GM19395 (cell line): Measurements from ENCODE around the gene RNF227.
A peak's percentile ranks its signal among the peaks of the same experiment; 100 is the strongest.
"Not testable (repeated sequence)": the region's sequence is repeated elsewhere in the genome, so short reads cannot be mapped to it uniquely, and the experiment has no call there.

Experiments used
- ATAC-seq: cut with Tn5 transposase; IDR thresholded peaks from one replicate; pipeline ENCODE4 v1.9.1; 2021; ENCODE audit warnings: mild to moderate bottlenecking, moderate library complexity; ENCODE audit not compliant: unreplicated experiment

Gene RNF227

DNA sequence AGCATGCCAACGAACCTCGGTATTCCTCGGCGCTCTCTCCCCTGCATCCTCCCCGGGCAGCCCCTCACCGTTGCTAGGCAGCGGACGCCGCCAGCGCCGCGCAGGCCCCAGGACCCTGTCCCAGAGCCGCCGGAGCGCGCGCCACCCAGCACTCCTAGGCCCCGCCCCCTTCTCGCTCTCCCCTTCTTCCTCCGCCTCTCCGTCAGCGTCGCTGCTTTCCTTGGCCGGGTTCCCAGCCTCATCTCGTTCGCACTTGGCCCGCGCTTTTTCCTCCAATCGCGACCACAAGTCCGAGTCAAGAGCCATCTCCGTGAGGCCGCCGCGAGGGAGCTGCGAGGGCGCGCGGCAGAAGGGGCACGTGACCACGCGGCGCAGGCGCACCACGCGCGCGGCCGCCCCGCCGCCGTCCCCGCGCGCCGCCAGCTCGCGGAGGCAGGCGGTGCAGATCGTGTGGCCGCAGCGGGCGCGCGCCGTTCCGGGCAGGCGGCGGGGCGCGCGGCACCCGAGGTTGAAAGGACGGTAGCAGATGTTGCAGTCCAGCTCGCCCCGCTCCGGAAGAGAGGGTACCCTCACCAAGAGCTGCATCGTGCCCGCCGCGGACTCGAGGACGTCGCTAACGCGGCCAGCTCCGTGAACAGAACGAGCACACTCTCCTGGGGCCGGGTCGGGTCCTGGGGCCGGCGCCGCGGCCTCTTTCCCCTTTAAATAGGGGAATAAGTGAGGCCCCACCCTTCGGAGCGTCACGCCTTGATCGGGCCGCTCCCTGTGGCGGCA lies at the start of gene RNF227:
Gene RNF227 (minus strand): TSS at position 679 of the 774 bp plus-strand sequence. CDS start 94 bp downstream, at position 585.
- peak; percentile 74 for ATAC-seq

DNA sequence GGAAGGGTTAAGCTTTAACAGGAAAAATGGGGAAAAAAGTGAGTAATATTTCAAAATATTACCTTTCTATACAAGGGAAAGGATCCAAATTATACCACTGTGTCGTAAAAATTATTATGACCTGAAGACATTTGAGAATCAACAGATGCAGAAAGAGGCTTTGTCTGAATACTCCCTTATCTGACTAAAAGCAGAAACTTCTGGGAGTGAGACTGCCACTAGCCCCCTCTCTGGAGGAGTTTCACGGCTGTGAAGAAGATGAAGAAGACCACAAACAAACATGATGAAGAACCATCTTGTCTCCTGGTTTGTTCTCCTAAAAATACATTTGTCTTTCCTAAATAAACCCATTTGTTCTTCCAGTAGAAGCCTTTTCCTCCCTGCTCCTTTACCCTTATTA lies 45.3 kb upstream of the RNF227 start:
- ATAC-seq, result no peak

DNA sequence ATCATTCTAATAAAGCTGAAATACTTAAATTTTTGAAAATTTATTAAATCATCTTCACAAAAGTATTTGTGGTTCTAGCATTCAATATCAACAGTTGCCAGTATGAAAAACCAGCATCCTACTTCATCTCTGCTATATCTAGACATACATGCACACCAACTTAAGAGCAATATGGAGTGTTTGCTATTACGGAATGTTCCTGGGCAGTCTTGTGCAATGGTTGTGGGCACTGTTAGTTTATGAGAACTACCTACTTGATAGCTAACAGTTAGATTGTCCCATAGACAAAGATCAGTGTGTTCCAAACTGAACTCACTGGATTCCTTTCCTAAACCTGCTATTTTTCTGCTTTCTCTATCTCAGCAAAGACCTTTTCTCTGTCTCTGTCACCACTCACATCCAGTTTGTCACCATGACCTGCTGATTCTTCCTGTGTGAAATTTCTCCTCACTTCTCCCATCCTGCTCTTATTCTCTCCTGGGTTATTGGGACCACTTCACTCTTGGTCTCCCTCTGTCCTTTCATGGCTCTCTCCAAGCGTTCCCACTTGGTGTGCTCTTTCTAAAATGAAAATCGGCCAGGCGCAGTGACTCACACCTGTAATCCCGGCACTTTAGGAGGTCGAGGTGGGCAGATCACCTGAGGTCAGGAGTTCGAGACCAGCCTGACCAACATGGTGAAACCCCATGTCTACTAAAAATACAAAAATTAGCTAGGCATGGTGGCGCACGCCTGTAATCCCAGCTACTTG lies 43.6 kb upstream of the RNF227 start:
- ATAC-seq, result no peak

DNA sequence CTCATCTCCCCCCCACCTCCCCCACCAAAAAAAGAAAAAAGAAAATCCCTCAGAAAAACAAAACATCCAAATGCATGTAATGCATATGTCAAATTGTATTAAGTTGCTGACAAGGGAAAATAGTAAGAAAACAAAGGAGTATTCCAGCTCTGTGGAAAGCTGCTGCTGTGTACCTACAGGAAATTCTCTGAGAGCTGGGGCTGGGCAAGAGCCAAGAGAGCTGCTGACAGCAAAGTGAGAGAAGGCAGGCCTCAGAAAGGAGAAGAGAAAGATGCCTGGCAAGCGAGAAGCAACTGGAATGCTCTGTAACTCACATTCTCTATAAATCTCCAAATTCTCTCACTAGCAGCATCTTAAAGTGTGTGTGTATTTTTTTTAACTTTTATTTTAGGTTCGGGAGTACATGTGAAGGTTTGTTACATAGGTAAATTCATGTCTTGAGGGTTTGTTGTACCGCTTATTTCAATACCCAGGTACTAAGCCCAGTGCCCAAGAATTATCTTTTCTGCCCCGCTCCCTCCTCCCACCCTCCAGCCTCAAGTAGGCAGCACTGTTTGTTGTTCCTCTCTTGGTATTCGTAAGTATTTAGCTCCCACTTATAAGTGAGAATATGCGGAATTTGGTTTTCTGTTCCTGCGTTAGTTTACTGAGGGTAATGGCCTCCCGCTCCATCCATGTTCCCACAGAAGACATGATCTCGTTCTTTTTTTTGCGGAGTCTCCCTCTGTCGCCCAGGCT lies 40.3 kb upstream of the RNF227 start:
- no peak for ATAC-seq

DNA sequence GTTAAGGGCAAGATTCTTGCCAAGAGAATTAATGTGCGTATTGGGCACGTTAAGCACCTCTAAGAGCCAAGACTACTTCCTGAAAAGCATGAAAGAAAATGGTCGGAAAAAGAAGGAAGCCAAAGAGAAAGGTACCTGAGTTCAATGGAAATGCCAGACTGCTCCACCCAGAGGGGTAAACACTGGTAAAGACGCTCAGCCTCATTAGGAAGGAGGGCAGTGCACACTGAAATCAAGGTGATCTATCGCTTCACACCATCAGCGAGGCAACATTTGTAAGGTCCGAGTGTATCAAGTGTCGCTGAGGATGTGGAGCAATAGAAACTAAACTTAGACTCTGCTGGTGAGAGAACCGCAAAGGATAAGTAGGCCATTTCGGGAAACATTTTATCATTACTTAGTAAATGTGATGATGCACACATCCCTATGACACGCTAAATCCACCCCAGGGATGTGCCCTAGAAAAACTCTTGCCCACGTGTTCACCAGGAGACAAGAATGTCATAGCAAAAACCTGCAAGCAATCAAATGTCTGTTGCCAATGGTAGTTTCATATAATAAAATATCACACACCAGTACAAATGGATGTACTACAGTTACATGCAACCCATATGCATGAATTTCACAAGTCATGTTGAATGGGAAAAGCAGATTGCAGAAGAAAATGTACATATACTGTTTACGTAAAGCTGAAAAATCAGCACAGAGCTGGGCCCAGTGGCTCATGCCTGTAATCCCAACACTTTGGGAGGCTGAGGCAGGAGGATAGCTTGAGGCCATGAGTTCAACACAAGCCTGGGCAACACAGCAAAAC lies 39.5 kb upstream of the RNF227 start:
- no peak for ATAC-seq

- ATAC-seq, result not testable (repeated sequence)
Observed at GRCh38 chr17:7953266-7953665, 37.2 kb upstream of the RNF227 start.

- peak; percentile 79 for ATAC-seq
Observed at GRCh38 chr17:7951143-7951792, 35.2 kb upstream of the RNF227 start.

- ATAC-seq, result no peak
Observed at GRCh38 chr17:7950578-7950977, 34.5 kb upstream of the RNF227 start.

DNA sequence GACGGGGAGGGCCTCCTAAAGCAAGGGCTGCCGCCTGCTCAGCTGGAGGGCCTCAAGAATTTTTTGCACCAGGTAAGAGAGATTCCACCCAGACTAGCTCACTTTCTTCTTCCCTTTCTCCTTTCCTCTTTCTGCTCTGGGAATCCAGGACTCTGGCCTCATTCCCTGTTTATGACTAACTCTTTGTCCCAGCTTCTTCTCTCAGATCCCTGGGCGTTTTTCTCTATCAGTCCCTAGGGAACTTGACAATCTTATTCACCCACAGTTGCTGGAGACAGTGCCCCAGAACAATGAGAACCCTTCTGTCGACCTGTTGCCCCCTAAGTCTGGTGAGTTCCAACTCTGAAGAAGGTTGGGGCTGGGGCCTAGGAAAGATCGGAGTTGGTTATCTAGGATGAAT lies 31.6 kb upstream of the RNF227 start:
- ATAC-seq, result no peak

GRCh38 chr17:7946441-7946840 lies 30.4 kb upstream of the RNF227 start:
- ATAC-seq, result no peak

GRCh38 chr17:7945651-7946050 lies 29.6 kb upstream of the RNF227 start:
- ATAC-seq, result no peak

- ATAC-seq, result no peak
Observed at GRCh38 chr17:7944326-7944725, 28.2 kb upstream of the RNF227 start.

DNA sequence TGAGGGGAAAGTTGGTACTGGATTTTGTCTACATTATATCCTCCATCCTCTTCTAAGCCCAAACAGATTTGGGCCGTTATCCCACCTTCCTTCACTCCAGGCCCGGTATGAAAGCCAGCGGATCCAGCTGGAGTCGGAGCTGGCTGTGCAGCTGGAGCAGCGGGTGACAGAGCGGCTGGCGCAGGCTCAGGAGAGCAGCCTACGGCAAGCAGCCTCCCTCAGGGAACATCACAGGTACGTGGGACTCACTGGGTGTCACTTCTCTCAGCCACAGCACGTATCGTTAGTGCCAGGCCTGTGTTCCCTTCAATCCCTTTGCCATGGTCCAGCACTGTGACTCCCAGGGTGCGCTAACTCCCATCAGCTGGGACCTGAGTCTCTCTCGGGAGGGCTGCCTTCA lies 27.2 kb upstream of the RNF227 start:
- ATAC-seq, result no peak

DNA sequence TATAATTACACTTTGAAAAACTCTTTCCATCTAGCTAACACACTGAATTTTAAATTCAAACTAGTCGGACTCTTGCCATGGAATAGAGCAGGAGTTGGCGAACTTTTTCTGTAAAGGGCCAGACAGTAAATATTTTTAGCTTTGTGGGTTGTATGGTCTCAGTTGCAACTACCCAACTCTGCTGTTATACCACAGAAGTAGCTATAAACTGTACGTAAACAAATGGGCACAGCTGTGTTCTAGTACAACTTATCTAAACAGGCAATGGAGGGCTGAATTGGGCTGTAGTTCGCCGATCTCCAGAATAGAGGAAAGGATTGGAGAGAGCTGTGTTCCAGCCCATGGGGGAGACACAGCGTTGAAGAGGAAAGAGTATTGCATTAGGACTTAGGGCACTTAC lies 24.7 kb upstream of the RNF227 start:
- ATAC-seq, result no peak

DNA sequence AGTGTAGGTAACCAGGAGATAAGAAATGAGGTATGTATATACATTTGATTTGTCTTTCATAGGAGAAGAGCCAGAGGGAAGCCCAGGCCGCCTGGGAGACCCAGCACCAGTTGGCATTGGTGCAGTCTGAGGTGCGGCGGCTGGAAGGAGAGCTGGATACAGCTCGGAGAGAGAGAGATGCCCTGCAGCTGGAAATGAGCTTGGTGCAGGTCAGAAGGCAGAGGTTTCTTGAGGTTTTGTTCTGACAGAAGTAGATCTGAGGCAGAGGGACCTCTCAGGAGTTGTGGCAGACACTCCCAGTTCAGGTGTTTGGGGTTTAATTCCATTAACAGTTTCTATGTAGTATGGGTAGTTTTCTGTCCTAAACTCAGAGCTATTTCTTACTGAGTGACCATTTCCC lies 23.9 kb upstream of the RNF227 start:
- no peak for ATAC-seq

DNA sequence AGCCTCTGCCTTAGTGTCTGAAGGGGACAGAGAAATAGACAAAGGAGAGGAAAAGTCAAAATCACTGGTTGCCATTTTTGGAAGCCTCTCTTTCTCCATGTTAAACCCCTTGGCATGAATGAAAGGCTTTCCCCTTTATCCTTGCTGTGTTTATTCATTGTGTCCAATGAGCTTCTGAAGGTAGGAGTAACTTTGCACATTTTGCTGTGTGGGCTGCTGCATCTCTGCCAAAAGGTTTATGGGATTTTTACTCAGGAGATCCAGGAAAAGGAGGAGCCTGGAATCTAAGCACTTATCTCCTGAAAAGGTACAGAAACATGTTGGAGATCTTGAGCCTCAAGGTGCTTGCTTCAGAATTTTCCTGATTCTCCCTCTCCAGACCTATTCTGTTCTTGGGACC lies 19.8 kb upstream of the RNF227 start:
- no peak for ATAC-seq

DNA sequence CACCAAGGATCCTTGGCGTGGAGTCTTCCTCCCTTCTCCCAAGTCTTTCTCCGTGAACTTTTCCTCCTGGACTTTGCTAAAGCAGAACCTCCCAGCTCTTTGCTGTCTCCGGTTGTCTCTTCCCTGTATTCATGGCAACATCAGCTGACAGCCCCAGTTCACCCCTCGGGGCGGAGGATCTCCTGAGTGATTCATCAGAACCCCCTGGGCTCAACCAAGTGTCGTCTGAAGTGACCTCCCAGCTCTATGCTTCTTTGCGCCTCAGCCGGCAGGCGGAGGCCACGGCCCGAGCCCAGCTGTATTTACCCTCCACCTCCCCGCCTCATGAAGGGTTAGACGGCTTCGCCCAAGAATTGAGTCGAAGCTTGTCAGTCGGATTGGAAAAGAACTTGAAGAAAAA lies 16.9 kb upstream of the RNF227 start:
- ATAC-seq, result no peak

DNA sequence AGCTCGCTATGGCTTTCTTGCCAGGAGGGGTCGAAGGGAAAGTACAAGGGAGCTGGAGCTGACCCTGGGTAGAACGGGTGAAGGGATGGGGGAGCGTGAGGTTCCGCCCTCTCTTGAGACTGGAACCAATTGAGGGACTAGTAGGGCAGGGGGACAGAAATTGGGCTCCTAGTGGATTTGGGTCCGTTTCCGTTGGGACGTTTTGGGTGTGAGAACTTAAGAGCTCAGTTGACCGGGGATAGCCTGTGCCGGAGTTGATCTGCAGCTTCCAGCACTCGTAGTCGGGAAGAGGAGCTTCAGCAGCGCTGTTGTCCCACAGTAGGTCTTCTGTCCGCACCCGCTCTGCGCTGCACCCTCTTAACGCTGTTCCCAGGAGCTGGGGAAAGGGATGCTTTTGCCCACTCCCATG lies 16.4 kb upstream of the RNF227 start:
- no peak for ATAC-seq

DNA sequence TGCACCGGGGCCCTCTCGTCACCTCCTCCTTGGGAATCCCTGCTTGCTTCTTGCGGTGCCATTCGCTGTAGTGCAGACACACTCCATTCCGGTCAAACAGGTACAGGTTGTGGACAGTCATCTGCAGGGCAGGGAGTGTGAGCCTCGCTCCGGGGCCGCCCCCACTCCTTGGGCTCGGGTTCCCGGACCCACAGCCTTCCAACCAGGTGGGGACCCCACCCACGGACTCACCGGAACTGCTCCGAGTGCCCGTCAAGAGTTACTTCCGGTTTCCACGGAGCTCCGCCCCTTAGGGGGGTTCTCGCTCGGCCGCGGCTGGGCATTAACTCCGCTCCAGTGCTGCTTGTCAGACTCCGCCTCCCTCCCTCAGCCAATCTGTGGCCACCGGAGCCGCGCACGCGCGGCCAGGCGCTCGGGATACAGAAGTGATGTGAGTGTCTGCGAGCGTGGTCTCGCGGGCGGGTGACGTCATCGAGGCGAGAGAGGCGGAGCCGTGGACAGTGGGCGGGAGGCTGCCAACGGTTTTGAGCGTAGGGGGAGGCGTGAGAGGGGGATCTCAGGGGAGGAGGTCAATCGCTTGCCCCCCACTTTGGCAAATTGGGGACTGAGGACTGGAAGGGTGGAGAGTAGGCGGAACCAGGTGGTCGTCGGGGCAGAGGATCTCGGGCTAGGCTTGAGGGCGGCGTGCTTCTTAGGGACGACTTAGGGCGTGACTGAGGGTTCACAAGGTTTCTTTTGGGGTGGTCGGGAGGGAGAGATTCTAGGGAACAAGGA lies 15.8 kb upstream of the RNF227 start, which contains the start of the genes CNTROB and TRAPPC1:
Gene CNTROB (plus strand): TSS at position 498 of the 774 bp plus-strand sequence. CDS start 874 bp downstream, outside the sequence.
Gene TRAPPC1 (minus strand): TSS at position 238 of the 774 bp plus-strand sequence. CDS start 117 bp downstream, at position 121.
- ATAC-seq, result peak; percentile 88
